Neural progenitor cell (in vitro differentiated cells): ENCODE measurements around the gene ANXA10.

Experiments
- EZH2 ChIP-seq: fragments of 200-600 bp; sonication (generic); IDR thresholded peaks from 2 replicates; pipeline ENCODE4 v1.6.1; 2017; ENCODE audit warnings: antibody characterized with exemption, mild to moderate bottlenecking, moderate library complexity
- EZH2phosphoT487 ChIP-seq: fragments of 200-600 bp; sonication (generic); IDR thresholded peaks from 2 replicates; pipeline ENCODE4 v1.6.1; 2017; ENCODE audit warnings: antibody characterized with exemption
- TF ChIP-seq, protein P1 (sequence below): fragments of 200-600 bp; sonication (generic); IDR thresholded peaks from 2 replicates; pipeline ENCODE4 v1.5.1; 2017; ENCODE audit warnings: antibody characterized with exemption, mild to moderate bottlenecking

DNA sequence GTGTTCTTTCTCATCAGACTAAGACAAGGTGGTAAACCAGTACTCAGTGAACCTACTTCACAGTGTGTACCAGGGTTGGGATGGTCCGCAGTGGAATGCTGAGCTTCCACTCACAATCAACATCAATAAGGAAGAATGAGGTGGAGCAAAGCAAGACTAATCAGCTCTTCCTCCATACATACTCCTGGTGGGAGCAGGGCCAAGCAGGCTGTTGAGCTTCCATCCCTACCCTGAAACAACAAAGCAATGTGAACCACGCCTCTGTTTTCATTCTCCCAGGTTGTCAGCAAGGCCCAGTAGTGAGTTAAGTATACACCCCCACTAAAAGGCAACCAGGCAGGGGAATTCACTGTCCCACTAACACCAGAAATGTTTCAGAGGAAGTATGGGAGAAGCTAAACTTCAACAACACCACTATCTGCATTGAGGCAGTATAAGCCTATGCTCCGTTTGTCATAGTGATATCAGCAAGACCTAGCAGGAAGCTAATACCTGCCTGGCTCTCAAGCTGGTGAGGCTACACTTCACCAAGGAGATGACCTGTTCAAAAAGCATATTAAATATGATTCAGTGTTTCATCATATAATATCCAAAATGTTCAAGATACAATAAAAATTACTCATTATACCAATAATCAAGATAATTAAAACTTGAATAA lies 116.7 kb downstream of the ANXA10 start:
- TF ChIP-seq, protein P1, sequence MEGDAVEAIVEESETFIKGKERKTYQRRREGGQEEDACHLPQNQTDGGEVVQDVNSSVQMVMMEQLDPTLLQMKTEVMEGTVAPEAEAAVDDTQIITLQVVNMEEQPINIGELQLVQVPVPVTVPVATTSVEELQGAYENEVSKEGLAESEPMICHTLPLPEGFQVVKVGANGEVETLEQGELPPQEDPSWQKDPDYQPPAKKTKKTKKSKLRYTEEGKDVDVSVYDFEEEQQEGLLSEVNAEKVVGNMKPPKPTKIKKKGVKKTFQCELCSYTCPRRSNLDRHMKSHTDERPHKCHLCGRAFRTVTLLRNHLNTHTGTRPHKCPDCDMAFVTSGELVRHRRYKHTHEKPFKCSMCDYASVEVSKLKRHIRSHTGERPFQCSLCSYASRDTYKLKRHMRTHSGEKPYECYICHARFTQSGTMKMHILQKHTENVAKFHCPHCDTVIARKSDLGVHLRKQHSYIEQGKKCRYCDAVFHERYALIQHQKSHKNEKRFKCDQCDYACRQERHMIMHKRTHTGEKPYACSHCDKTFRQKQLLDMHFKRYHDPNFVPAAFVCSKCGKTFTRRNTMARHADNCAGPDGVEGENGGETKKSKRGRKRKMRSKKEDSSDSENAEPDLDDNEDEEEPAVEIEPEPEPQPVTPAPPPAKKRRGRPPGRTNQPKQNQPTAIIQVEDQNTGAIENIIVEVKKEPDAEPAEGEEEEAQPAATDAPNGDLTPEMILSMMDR, result no peak
- TF ChIP-seq EZH2 (no peak), EZH2phosphoT487 (no peak)
